Smooth muscle cell (in vitro differentiated cells): ENCODE data around the gene THRSP. TPM values are rescaled to one million over a fixed set of nuclear protein-coding genes. Genes with fewer than 3 reads are reported as not detected.

Experiments used
- DNase-seq: peaks from one replicate; lab custom pipeline; 2025; ENCODE audit not compliant: unreplicated experiment; lab: John Stamatoyannopoulos, UW
- H2AFZ ChIP-seq: fragments of 200-600 bp; sonication (generic); 2 replicates; pipeline ENCODE4 v1.6.0; 2016; ENCODE audit warnings: antibody characterized with exemption, low read depth, mild to moderate bottlenecking
- H3F3A ChIP-seq: fragments of 200-600 bp; sonication (generic); 2 replicates; pipeline ENCODE4 v1.6.0; 2017; ENCODE audit warnings: antibody characterized with exemption, low read depth
- H3K27ac ChIP-seq: fragments of 200-600 bp; sonication (generic); 2 replicates; pipeline ENCODE4 v1.5.1; 2016; ENCODE audit warnings: low read depth, mild to moderate bottlenecking
- H3K27me3 ChIP-seq: fragments of 200-600 bp; sonication (generic); 2 replicates; pipeline ENCODE4 v1.6.1; 2016; ENCODE audit warnings: low read depth, mild to moderate bottlenecking
- H3K36me3 ChIP-seq: fragments of 200-600 bp; sonication (generic); 2 replicates; pipeline ENCODE4 v1.5.1; 2016; ENCODE audit warnings: low read depth
- H3K4me1 ChIP-seq: fragments of 200-600 bp; sonication (generic); 2 replicates; pipeline ENCODE4 v1.5.1; 2016; ENCODE audit warnings: low read depth
- H3K4me2 ChIP-seq: fragments of 200-600 bp; sonication (generic); 2 replicates; pipeline ENCODE4 v1.6.0; 2016; ENCODE audit warnings: mild to moderate bottlenecking
- H3K4me3 ChIP-seq: fragments of 200-600 bp; sonication (generic); 2 replicates; pipeline ENCODE4 v1.5.1; 2016; ENCODE audit warnings: mild to moderate bottlenecking
- H3K79me2 ChIP-seq: fragments of 200-600 bp; sonication (generic); 2 replicates; pipeline ENCODE4 v1.6.0; 2016; ENCODE audit warnings: low read depth, mild to moderate bottlenecking
- H3K9ac ChIP-seq: fragments of 200-600 bp; sonication (generic); 2 replicates; pipeline ENCODE4 v1.6.0; 2016; ENCODE audit warnings: low read depth
- H3K9me3 ChIP-seq: fragments of 200-600 bp; sonication (generic); replicated peaks from 2 replicates; pipeline ENCODE4 v1.5.1; 2016; ENCODE audit warnings: low read depth
- H4K20me1 ChIP-seq: fragments of 200-600 bp; sonication (generic); 2 replicates; pipeline ENCODE4 v1.6.0; 2016; ENCODE audit warnings: low read depth
- WGBS: methylation state at CpG from one replicate; pipeline ENCODE4 v1.1.7; 2016; ENCODE audit warnings: low lambda C conversion rate; 5-methylcytosine and 5-hydroxymethylcytosine counted together
- polyA plus RNA-seq: library from polyadenylated mRNA; unstranded; fragments of >200 nt; fragmentation: Nextera tagmentation; extraction: Ambion mirVana; gene quantifications from 2 replicates; pipeline ENCODE4 v1.2.1, GENCODE V29; 2016
- total RNA-seq: library from RNA; depleted of rRNA; stranded (reverse); fragments of >200 nt; gene quantifications from 2 replicates; pipeline ENCODE4 v1.2.3, GENCODE V29; 2014
- TF ChIP-seq, protein P1 (sequence below): fragments of 200-600 bp; sonication (generic); IDR thresholded peaks from 2 replicates; pipeline ENCODE4 v1.5.1; 2017; ENCODE audit warnings: borderline replicate concordance, mild to moderate bottlenecking, antibody characterized with exemption; ENCODE audit not compliant: insufficient read depth, poor library complexity, severe bottlenecking

THRSP gene
- total and polyA plus RNA-seq, 2 experiments from 2014 or later = not detected

DNA sequence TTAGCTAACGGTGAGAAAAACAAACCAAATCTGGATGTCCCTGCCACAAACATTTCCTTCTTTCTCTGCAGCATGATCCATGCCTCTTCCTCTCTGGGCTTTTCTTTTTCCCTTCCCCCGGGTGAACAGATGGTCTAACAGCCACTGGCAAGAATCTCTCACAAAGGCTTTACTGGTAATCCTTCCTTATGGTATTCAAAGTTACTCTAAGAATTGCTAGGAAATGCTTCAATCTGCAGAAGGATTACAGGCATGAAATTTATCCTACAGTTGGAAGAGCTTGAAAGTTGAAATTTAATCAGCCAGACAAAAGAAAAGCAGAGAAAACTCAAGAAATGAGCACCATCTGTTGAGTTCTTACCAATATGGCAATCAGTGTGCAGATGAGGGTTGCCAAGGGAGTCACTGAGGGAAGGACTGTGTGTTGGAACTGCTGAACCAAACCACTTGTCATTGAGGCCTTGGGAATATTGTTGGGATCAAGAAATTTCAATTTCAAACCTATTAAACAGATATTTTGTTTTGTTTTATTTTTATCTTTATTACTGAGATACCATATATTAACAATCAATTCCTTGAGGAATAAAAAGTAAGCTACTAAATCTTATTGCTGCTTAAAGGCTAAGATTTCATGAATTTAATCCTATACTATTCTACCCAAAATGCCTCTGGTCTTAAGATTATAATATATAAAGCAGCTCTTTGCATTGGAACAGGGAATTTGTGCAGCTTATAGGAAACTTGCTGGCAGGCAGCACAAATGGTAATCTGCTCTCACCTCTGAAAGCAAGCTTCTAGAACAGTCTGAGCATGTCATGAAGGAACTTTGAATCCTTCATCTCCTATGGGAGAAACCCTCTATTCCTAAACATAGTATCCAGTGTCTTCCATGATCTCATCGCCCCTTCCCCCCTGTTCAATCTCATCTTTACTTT is 45.7 kb downstream of the THRSP start:
- 50% methylated on average over 3 of the region's 3 CpGs for WGBS
- H3K9me3 ChIP-seq = no peaks in the 10 kb centered on the region
- no peak overlapping the region for H3K4me3 ChIP-seq
- peaks cover 10% of the 10 kb centered on the region for H3F3A ChIP-seq
- H3K4me2 ChIP-seq = peak overlapping the region; percentile 57
- DNase-seq = no peak
- no peak overlapping the region for H3K9ac ChIP-seq
- no peaks in the 10 kb centered on the region for H3K79me2 ChIP-seq
- H4K20me1 ChIP-seq = no peaks in the 10 kb centered on the region
- TF ChIP-seq, protein P1, sequence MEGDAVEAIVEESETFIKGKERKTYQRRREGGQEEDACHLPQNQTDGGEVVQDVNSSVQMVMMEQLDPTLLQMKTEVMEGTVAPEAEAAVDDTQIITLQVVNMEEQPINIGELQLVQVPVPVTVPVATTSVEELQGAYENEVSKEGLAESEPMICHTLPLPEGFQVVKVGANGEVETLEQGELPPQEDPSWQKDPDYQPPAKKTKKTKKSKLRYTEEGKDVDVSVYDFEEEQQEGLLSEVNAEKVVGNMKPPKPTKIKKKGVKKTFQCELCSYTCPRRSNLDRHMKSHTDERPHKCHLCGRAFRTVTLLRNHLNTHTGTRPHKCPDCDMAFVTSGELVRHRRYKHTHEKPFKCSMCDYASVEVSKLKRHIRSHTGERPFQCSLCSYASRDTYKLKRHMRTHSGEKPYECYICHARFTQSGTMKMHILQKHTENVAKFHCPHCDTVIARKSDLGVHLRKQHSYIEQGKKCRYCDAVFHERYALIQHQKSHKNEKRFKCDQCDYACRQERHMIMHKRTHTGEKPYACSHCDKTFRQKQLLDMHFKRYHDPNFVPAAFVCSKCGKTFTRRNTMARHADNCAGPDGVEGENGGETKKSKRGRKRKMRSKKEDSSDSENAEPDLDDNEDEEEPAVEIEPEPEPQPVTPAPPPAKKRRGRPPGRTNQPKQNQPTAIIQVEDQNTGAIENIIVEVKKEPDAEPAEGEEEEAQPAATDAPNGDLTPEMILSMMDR = no peak
- peaks cover 6% of the 10 kb centered on the region for H3K4me1 ChIP-seq
- no peak overlapping the region for H2AFZ ChIP-seq
- H3K36me3 ChIP-seq = peaks cover 12% of the 10 kb centered on the region
- H3K27ac ChIP-seq = peak overlapping the region; percentile 21
- H3K27me3 ChIP-seq = no peaks in the 10 kb centered on the region

DNA sequence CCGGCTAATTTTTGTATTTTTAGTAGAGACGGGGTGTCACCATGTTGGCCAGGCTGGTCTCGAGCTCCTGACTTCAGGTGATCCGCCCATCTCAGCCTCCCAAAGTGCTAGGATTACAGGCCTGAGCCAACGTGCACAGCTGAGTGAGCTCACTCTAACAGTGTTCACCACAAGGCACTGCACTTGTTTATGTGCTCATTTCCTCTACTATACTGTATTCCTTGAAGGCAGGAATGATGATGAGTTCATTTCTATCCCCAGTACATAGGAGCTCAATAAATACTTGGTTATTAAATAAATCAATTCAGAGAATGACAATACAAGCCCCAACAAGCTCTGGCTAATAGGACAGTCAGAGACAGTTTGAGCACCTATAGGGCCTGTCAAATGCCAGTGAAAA is 46.7 kb downstream of the THRSP start:
- Histone ChIP-seq H4K20me1 (no peaks in the 10 kb centered on the region), H3K27me3 (no peaks in the 10 kb centered on the region), H3K9ac (no peak overlapping the region), H3K36me3 (peaks cover 12% of the 10 kb centered on the region), H3K9me3 (no peaks in the 10 kb centered on the region), H3K4me1 (peaks cover 6% of the 10 kb centered on the region), H3K27ac (no peak overlapping the region), H3F3A (peaks cover 10% of the 10 kb centered on the region), H3K79me2 (no peaks in the 10 kb centered on the region), H3K4me2 (no peak overlapping the region), H3K4me3 (no peak overlapping the region), H2AFZ (no peak overlapping the region)
- TF ChIP-seq, protein P1 = no peak
- no peak for DNase-seq
- WGBS = 91% methylated on average over 5 of the region's 5 CpGs

DNA sequence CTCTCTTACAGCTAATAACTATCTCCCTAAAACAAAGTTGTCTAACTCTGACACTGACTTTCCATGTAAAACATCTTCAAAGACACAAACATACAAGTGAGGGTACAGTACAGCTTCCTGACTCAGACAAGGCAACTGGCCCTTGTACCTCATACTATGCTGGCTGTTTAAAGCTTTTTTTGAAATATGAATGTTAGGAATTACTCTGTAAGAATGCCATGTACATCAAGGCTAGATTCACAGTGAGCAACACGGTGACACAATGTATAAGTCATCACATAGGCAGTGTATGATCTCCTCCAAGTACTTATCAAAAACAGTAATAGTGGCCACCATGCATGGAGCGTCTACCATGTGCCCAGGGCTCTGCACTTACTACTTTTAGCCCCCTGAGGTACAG is 47.2 kb downstream of the THRSP start:
- DNase-seq = no peak
- Histone ChIP-seq H2AFZ (no peak overlapping the region), H3K4me2 (no peak overlapping the region), H3F3A (peaks cover 10% of the 10 kb centered on the region), H3K9ac (no peak overlapping the region), H3K4me3 (no peak overlapping the region), H3K27me3 (no peaks in the 10 kb centered on the region), H3K79me2 (no peaks in the 10 kb centered on the region), H3K36me3 (peaks cover 12% of the 10 kb centered on the region), H3K4me1 (peaks cover 6% of the 10 kb centered on the region), H3K27ac (no peak overlapping the region), H4K20me1 (no peaks in the 10 kb centered on the region), H3K9me3 (no peaks in the 10 kb centered on the region)
- WGBS = 94% methylated on average over 2 of the region's 2 CpGs
- TF ChIP-seq, protein P1 = no peak
